Measurements from ENCODE around the gene UTP20. TPM values are rescaled to one million over a fixed set of nuclear protein-coding genes. Genes with fewer than 3 reads are reported as not detected.

UTP20 gene
- polyA plus RNA-seq, 1 experiment, result 5.2 TPM

DNA sequence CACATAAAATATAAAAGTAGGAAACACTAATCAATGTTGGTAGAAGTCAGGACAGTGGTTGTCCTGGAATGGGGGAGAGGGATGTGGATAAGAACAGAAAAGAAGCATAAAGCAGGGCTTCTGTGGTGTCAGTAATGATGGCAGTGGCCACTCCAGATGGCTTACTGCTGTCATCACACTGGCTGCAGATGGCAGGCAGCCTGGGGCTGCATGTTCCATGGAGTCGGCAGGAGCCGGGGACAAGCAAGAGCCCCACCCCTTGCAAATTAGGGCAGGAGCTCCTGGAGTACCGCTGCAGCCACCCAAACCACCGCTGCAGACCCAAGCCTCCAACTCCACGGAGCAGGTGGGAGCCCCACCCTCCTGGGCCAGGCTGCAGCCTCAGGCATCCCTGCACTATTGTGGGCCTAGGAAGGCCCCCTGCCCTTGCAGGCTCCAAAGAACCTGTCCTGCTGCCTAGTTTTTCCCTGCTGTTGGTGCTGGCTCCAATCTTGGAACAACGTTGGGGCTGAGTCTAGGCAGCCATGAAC lies 41.0 kb upstream of the UTP20 start:
- TF ChIP-seq, protein P1, sequence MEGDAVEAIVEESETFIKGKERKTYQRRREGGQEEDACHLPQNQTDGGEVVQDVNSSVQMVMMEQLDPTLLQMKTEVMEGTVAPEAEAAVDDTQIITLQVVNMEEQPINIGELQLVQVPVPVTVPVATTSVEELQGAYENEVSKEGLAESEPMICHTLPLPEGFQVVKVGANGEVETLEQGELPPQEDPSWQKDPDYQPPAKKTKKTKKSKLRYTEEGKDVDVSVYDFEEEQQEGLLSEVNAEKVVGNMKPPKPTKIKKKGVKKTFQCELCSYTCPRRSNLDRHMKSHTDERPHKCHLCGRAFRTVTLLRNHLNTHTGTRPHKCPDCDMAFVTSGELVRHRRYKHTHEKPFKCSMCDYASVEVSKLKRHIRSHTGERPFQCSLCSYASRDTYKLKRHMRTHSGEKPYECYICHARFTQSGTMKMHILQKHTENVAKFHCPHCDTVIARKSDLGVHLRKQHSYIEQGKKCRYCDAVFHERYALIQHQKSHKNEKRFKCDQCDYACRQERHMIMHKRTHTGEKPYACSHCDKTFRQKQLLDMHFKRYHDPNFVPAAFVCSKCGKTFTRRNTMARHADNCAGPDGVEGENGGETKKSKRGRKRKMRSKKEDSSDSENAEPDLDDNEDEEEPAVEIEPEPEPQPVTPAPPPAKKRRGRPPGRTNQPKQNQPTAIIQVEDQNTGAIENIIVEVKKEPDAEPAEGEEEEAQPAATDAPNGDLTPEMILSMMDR (IDR thresholded peaks at IDR 0.05; ENCODE audit: insufficient read depth, low read depth, low read length), result no peak
- ChIA-PET CTCF (no interaction called here), POLR2A (no interaction called here)
- no peak for DNase-seq (ENCODE audit: low read depth)
- Histone ChIP-seq H3K36me3 (ENCODE audit: control insufficient read depth, insufficient read depth, low read length) (no peaks in the 10 kb centered on the region), H3K4me3 (ENCODE audit: low read depth, low read length) (no peak overlapping the region), H3K27me3 (ENCODE audit: control insufficient read depth, insufficient read depth, low read length) (no peaks in the 10 kb centered on the region)

DNA sequence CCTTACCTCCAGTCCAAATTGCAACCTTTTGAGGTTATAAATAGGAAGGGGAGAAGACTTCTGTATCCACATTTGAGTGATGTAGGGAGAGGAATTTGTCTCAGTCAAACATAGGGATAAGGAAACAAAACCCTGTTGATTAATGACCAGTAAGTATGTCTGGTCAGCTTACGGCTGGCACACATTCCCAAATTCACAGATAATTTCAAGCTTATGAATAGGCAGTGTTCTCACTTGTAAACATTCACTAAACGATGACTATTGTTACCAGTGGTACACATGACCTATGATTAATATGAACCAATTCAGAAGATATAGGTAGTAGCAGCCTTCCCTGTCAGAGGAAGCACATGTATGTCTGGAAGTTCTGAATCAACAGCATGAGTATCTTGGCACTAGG lies 36.8 kb upstream of the UTP20 start:
- DNase-seq (ENCODE audit: low read depth), result no peak
- POLR2A ChIA-PET, result no interaction called here
- Histone ChIP-seq H3K27me3 (ENCODE audit: control insufficient read depth, insufficient read depth, low read length) (no peaks in the 10 kb centered on the region), H3K36me3 (ENCODE audit: control insufficient read depth, insufficient read depth, low read length) (no peaks in the 10 kb centered on the region), H3K4me3 (ENCODE audit: low read depth, low read length) (no peak overlapping the region)
- TF ChIP-seq, protein P1 (IDR thresholded peaks at IDR 0.05; ENCODE audit: insufficient read depth, low read depth, low read length), result no peak
- CTCF ChIA-PET, result no interaction called here

DNA sequence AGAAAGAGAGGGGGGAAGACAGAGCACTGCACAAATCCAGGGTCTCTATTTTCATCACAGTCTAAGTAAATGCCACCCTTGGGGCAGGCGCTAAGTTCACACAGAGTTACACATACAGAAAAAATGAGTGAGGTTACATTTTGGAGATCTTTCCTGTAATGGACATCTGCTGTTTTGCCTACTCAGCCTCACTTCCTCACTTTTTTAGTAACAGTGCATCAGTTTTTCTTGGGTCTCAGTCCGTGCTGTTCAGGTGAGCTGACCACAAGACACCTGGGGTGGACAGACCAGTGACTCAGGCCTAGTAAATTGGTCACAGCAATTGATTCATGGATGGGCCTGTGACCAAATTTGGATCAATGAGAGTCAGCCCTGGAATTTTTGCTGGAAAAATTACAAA lies 36.3 kb upstream of the UTP20 start:
- POLR2A ChIA-PET, result no interaction called here
- TF ChIP-seq, protein P1 (IDR thresholded peaks at IDR 0.05; ENCODE audit: insufficient read depth, low read depth, low read length), result no peak
- no peak for DNase-seq (ENCODE audit: low read depth)
- no peaks in the 10 kb centered on the region for H3K36me3 ChIP-seq (ENCODE audit: control insufficient read depth, insufficient read depth, low read length)
- H3K4me3 ChIP-seq (ENCODE audit: low read depth, low read length), result no peak overlapping the region
- CTCF ChIA-PET, result no interaction called here
- H3K27me3 ChIP-seq (ENCODE audit: control insufficient read depth, insufficient read depth, low read length), result no peaks in the 10 kb centered on the region

DNA sequence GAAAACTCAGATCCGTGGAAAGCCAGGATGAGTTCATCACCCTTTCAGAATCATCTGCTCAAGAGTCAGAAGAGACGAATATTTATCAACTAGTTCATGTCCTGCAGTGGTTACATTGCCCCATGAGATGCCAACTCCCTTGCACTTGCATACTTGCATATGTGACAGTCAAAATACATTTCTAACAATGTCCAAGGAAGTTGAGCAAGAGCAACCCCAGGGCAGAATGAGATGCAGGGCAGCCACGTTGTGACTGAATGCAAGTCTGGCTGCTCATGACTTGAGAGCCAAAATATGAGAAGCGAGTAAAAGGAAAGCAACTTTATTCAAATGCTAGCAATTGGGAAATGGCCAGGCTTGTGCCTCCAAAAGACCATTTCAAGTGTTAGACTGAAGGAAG lies 23.6 kb upstream of the UTP20 start:
- no peaks in the 10 kb centered on the region for H3K27me3 ChIP-seq (ENCODE audit: control insufficient read depth, insufficient read depth, low read length)
- no peak for DNase-seq (ENCODE audit: low read depth)
- TF ChIP-seq, protein P1 (IDR thresholded peaks at IDR 0.05; ENCODE audit: insufficient read depth, low read depth, low read length), result no peak
- no peak overlapping the region for H3K4me3 ChIP-seq (ENCODE audit: low read depth, low read length)
- POLR2A ChIA-PET, result no interaction called here
- no peaks in the 10 kb centered on the region for H3K36me3 ChIP-seq (ENCODE audit: control insufficient read depth, insufficient read depth, low read length)
- CTCF ChIA-PET, result no interaction called here

DNA sequence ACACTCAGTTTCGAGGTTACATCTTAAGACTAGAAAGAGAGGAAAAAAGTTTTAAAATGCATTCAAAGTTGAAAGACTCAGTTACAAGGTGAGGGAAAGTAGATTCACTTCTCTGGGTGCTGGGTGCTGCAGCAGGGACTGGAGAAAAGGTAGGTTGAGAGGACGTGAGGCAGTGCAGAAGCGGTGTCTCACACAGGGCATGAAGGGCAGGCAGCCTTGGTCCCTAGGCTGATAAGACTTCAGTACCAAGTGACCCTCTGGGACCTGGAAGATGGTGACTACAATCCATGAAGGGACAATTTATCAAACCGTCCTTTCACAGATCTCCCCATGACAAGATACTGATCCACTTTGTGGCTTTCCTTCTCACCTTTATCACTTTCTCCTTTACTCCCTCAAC lies 22.5 kb upstream of the UTP20 start:
- Histone ChIP-seq H3K36me3 (ENCODE audit: control insufficient read depth, insufficient read depth, low read length) (no peaks in the 10 kb centered on the region), H3K27me3 (ENCODE audit: control insufficient read depth, insufficient read depth, low read length) (no peaks in the 10 kb centered on the region), H3K4me3 (ENCODE audit: low read depth, low read length) (no peak overlapping the region)
- DNase-seq (ENCODE audit: low read depth), result no peak
- ChIA-PET POLR2A (no interaction called here), CTCF (no interaction called here)
- TF ChIP-seq, protein P1 (IDR thresholded peaks at IDR 0.05; ENCODE audit: insufficient read depth, low read depth, low read length), result no peak

Data from BJ (cell line).